HG03064 (cell line): ENCODE results near the gene ACOT8.

Experiments
- ATAC-seq: cut with Tn5 transposase; IDR thresholded peaks from one replicate; pipeline ENCODE4 v1.9.1; 2021; ENCODE audit warnings: low read depth; ENCODE audit not compliant: unreplicated experiment

Gene ACOT8

DNA sequence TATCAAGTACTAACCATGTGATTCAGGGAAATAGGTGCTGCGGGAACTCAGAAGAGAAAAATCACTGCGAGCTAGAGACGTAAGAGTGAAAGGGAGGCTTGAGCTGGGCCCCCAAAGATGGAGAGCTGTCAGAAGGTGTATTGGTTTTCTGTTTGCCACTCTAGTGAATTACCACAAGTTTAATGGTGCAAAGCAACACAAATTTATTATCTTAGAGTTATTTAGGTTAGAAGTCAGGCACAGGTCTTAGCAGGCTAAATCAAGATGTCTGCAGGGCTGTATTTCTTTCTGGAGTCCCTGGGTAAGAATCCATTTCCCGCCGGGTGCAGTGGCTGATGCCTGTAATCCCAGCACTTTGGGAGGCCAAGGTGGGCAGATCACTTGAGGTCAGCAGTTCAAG is 2.7 kb upstream of the ACOT8 start:
- ATAC-seq, result no peak

DNA sequence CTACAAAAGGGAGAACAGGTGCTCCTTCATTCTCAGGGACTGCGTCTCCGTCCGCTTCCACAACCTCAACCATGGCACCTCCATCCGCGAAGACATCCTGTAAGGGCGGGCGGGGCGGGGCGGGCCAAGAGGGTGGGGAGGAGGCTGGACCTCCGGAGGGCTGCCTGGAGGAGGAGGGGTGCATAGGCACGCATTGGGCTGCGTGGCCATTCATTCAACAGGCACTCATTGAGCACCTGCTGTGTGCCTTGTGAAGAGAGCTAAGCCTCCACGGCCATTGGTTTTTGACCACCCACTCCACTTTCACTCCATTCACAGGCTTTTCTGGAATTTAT is 657 bp upstream of the ACOT8 start:
- peak; percentile 23 for ATAC-seq

DNA sequence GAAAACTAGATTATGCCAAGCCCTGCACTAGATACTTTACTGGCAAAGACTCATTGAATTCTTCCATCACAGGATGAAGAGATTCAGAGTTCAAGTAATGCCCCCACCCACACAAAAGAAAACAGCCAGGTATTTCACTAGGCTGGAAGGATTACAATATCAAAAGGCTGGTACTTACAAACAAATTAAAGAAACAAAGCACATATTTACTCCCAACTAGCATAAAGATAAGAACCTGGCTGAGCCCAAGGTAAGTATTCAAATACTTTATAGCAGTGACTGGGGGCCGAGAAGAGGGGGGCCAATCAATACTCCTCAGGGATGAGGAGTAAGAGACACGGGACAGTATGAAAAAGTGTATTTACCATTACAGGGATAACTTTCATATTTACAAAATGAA is 3.7 kb downstream of the ACOT8 start:
- ATAC-seq, result no peak

DNA sequence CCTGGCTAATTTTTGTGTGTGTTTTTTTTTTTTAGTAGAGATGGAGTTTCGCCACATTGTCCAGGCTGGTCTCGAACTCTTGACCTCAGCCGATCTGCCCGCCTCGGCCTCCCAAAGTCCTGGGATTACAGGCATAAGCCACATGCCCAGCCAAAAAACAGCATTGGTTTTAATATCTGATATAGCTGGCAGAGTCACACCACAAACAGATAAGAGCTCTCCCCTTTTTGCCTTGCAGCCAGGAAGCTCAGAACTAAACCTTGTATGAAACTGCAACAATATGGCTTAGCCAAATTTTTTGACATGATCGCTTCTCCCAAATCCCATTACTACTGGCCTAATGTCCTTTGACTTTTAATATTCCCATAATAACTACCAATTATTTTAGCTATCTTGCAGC is 4.9 kb downstream of the ACOT8 start:
- no peak for ATAC-seq

DNA sequence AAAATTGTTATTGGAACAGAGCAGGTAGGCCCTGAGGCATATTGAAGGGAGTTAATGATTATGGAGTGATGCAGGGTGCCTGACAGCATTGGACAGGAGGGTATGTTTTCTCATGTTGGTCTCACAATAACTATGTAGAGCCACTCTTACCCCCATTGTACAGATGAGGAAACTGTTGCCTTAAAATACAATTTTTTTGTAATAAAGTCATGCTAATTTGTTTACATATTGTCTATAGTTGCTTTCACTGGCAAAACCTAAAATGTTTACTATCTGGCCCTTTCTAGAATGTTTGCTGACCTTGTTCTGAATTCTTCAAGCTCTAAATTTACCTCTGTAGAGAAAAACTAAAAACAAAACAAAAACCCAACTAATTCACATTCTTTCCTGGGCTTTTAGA is 5.7 kb downstream of the ACOT8 start:
- no peak for ATAC-seq

DNA sequence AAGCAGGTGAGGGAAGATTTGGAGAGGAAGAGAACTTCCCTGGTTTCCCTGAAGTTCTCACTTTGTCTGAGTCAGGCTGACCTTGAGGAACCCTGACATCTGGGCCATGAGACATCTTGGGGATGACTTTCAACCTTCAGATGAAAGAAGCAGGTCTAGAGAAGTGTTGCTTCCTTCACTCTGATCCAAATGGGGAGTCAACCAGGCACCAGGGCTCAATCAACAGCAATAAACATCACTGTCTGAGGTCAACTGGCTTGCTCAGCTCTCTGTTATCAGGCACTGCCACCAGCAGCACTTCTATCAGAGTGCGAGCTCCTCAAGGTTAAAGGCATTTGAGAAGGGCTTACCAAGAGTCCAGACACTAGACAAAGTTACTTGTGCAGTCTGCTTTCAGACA is 6.3 kb downstream of the ACOT8 start:
- ATAC-seq, result no peak

DNA sequence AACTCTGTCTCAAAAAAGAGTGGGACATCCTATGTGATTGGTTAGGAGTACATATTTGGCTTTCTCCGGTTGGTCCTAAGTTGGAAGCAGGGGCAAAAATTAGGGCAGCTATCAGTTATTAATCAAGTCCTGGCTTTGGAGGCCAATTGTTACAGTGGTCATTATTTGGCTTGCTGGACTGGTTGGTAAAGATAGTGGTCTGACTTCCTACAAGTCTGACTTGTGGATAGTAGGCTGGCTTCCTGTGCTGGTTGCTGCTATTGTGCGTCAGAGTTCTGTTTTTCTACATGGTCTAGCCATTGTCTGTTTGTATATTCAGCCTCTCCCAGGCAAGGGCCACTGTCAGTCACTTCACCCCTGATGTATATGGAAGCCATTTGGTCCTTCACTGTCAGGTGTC is 7.0 kb downstream of the ACOT8 start:
- ATAC-seq, result no peak

DNA sequence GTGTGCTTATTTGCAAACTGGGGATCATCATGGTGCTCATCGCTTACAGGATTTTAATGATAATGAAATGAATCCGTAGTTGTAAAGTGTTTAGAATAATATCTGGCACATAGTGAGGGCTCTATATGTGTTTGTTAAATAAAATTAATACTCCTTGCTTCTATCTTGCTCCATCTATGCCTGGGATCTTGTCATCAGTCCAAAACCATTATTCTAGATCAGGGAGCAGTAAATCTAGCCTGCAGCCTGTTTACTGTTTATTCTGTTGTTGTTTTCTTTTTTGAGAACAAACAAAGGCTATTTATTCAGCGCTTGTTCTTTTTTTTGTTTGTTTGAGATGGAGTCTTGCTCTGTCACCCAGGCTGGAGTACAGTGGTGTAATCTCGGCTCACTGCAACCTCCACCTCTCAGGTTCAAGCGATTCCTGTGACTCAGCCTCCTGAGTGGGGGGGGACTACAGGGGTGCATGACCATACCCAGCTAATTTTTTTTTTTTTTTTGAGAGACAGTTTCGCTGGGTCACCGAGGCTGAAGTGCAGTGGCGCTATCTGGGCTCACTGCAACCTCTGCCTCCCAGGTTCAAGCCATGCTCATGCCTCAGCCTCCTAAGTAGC is 8.1 kb downstream of the ACOT8 start:
- no peak for ATAC-seq

DNA sequence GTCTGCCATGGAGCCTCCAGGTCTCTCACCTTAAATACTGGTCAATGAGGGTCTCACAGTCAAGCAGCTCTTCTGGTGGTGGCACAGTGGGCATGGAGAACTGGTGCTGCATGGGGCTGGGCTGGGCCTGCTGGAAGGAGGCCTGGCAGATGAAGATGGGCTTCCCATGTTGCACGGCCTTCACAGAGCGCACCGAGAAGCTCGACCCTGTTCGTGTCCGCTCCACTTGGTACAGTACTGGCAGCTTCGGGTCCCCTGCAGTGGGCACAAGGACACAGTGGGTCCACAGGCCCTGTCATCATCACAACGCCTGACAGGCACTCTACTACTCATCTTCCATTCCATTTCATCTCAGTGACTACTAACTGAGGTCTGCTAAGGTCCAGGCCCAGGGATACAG is 8.8 kb downstream of the ACOT8 start:
- no peak for ATAC-seq

DNA sequence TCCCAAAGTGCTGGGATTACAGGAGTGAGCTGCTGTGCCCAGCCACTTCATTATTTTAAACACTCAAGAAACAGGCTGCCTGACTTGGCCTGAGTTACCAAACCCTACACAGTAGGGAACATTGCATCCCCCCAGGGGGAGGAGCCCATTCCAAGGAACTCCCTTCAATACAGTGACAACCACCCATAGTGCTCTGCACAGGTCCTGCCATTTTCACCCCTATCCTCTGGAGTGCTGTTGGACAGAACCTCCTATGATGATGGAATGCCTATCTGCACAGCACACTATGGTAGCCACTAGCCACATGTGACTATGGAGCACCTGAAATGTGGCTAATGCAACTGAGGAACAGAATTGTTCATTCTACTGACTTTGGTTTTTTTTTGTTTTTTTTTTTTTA is 11.7 kb downstream of the ACOT8 start:
- no peak for ATAC-seq

DNA sequence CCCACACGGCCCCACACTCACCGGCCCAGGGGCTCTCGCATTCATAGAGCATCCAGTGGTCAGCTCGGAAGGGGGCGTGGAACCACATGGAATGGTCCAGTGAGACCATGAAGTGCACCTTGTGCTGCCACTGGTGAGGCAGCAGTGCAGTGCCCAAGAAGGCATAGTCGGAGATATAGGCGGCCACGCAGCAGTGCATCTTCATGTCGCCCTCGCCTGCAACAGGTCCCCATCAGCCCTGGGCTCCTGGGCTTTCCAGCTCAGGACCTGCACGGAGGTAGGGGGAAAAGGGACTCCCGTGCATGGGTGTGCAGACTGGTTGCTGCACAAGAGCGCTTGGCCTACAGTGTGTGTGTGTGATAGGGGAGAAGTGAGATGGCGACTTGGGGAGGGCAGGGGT is 13.7 kb downstream of the ACOT8 start:
- no peak for ATAC-seq

DNA sequence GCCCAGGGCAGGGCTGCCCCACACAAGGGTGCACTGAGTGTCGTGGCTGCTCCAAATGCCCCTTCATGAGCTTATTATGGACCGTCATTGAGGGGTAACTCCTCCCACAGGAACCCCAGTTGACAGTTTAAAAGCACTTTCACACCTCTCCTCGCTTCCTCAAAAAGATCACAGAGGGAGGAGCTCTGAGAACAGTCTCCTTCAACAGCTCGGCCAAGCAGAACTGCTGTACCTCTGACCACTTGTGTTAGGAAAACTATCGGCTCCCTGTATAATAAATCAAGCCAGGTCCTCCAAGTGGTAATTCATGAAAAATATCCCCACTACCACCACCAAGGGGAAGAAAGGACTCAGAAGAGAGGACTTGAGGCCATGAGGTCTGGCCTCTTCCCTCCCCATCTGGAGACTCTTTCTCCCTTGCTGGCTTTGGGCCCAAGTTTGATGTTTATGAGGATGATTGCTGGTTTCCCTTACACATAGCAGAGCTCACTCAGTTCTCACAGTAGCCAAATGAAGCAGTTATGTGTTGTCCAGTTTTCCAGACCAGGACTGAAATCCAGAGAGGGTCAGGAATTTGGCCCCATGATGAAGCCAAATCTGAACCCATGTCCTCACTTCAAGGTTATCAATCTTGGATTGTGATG is 14.9 kb downstream of the ACOT8 start:
- ATAC-seq, result no peak

DNA sequence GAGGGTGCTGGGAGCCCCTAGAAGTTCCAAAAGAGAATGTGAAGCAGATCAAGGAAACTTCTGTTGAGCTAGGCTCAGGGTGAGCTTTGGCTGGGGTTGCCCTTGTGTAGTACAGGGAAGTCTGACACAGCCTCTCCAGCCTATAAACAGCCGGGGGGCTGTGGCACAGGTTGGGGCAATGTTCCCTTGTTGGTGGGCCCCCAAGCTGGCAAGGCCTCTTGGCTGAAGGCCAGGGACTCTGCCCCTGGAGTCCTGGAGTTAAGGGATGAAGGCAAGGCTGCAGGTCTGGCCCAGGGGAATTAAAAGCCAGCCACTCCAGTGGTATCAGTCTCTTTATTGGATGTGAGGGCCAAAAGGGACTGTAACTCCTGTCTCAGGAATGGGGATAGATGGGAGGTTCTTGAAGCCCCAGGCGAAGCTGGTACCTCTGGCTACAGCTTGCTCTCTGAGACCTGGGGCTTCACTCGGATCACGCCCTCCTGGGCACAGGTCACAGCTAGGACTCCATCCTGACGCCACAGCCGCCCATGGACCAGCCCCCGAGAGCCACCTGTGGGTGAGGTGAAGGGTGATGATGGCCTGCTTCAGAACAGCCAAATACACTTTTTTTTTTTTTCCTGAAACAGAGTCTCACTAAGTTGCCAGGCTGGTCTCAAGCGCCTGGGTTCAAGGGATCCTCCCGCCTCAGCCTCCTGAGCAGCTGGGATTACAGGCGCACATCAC is 15.6 kb downstream of the ACOT8 start:
- ATAC-seq, result no peak

DNA sequence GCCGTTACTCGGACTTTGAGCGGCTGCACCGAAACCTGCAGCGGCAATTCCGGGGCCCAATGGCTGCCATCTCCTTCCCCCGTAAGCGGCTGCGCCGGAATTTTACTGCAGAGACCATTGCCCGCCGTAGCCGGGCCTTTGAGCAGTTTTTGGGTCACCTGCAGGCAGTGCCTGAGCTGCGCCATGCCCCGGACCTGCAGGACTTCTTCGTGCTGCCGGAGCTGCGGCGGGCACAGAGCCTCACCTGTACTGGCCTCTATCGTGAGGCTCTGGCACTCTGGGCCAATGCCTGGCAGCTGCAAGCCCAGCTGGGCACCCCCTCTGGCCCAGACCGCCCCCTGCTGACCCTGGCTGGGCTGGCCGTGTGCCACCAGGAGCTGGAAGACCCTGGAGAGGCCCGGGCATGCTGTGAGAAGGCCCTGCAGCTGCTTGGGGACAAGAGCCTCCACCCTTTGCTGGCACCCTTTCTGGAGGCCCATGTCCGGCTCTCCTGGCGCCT is 16.4 kb downstream of the ACOT8 start:
- ATAC-seq, result no peak

DNA sequence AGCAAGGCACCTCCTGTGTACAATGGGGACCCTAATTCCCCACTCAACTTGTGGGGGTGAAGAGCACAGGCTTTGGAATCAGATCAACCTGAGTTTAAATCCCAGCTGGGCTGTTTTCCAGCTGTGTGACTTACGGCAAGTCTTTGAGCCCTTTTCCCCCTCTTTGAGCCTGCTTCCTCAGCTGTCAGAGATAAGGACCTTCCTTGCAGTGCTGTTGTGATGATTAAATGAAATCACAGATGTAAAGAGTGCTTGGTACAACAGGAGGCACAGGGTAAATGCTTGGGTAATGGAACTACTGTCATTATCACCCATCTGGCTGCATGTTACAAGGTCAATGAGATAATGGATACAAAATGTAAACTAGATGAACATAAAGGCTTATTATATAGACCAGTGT is 20.4 kb downstream of the ACOT8 start:
- ATAC-seq, result no peak

DNA sequence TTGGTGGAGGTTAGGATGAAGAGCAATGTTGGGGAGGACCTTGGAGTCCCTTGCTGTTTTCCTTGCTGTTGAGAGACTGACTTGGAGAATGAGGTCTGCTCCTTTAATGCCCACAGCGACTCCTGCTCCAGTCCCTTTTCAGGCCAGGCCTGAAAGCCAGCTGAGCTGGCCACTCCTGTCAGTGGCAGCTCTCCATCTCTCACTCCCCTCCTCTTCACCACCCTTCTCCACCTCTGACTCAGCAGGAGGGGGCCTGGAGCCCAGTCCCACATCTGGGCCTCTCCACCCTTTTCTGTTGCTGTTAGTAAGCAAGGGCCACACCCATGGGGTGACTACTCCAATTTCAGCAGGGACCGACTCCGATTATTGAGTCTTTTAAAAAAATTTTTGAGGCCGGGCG is 21.4 kb downstream of the ACOT8 start:
- no peak for ATAC-seq

DNA sequence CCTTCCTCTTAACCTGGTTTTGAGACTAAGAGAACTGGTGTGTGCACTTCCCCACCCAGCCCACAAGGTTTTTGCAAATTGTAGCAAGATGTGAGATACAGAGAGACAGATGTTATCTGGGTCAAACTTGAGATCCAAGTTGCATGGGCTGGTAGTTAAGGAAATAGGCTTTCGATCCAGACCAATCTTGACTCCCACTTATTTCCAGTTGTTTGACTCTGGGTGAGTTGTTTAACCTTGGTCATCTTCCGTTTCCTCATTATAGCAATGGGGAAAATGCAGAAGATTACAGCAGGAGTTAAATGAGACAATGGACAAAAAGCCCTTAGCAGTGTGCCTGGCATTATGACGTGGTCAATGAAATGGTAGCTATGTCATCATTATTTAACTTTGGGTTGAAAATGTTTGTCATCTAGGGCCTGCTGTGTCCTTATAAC is 21.8 kb downstream of the ACOT8 start:
- ATAC-seq, result no peak

DNA sequence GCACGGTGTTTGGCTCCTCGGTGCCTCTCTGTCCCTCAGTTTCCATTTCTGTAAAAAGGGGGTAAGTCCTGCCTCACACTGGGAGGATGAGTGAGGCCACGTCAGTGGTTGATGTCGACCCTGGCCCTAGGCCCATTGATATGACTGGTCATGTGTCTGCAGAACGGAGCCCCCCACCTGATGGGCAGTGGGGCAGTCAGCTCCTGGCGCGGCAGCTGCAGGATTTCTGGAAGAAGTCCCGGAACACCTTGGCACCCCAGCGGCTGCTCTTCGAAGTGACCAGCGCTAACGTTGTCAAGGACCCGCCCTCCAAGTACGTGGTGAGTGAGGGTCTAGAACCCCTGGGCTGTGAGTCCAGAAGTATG is 22.4 kb downstream of the ACOT8 start:
- ATAC-seq, result no peak

DNA sequence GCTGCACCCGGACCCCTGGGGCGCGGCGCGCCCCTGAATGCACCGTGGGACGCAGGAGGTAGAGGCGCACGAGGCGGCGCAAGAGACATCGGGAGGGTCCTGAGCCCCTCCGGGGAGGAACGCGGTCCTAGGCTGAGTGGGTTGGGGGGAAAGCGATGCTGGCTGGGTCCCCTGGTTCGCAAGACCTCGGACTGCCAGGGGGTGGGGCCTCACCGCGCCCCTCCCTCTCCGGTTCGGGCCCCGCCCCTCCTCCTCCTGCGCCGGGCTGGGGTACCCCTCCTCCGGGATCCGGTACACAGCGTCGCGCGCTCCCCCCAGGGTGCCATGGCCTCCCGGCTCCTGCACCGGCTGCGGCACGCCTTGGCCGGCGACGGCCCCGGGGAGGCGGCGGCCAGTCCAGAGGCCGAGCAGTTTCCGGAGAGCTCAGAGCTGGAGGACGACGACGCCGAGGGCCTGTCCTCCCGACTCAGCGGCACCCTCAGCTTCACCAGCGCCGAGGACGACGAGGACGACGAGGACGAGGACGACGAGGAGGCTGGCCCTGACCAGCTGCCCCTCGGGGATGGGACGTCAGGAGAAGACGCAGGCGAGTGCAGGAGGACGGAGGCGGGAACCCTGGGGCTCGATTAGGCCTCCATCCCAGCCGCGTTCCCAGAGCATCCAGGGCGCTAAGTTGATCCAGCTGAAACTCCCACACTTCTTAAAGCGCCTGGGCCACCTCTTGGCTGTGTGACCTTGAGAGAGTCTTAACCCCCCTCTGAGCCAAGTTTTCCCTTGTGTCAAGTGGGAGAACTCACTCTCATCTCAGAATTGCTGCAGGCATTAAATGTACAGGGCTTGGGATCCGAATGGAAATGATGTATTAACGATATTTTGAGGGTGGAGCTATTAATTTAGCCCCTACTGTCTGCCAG is 23.1 kb downstream of the ACOT8 start:
- no peak for ATAC-seq

DNA sequence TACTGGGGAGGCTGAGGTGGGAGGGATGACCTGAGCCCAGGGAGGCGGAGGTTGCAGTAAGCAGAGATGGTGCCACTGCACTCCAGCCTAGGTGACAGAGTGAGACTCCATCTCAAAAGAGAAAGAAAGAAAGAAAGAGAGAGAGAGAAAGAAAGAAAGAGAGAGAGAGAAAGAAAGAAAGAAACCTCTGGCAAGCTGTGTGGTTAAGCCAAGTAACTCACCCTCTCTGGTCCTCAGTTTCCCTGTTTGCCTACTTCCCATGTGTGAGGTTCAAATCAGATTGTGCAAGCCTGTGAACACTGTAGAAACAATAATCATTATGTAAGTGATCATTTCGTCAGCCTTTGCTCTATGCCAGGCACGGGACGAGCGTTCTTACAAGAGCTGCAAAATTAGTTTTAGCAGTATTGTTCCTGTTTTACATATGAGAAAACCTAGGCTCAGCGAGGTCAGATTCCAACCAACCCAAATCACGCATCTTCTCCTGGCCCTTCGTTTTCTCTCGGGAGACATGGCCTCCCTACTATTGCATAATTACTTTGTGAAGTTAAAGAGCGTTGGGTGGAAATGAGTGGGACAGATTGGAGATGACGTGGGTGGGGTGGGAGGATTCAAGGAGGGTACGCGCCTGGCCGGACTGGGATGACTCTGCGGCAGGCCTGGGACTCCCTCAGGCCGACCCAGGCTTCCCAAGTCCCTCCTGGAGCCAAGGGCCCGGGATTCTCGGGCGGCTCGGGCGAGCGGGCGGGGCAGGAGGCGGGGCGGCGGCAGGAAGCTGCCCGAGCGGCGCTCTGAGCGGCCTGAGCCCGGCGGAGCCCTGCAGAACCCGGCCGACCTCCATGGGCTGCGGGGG is 23.9 kb downstream of the ACOT8 start, which contains the start of gene SNX21:
Gene SNX21, plus strand, starts transcription at position 770 of the 853 bp plus-strand sequence. CDS start 121 bp downstream, outside the sequence.
- no peak for ATAC-seq
